Left hindlimb (tissue), 1 donor: ENCODE data around the gene RETREG3.
A peak's percentile ranks its signal among the peaks of the same experiment; 100 is the strongest.
"Not testable (repeated sequence)": the region's sequence is repeated elsewhere in the genome, so short reads cannot be mapped to it uniquely, and the experiment has no call there.

Experiments
- DNase-seq: peaks from one replicate; pipeline ENCODE4 v3.0.0-alpha.2; 2018

Gene RETREG3, protein sequence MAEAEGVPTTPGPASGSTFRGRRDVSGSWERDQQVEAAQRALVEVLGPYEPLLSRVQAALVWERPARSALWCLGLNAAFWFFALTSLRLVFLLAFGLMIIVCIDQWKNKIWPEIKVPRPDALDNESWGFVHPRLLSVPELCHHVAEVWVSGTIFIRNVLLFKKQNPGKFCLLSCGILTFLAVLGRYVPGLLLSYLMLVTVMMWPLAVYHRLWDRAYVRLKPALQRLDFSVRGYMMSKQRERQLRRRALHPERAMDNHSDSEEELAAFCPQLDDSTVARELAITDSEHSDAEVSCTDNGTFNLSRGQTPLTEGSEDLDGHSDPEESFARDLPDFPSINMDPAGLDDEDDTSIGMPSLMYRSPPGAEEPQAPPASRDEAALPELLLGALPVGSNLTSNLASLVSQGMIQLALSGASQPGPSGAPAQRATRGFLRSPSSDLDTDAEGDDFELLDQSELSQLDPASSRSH

DNA sequence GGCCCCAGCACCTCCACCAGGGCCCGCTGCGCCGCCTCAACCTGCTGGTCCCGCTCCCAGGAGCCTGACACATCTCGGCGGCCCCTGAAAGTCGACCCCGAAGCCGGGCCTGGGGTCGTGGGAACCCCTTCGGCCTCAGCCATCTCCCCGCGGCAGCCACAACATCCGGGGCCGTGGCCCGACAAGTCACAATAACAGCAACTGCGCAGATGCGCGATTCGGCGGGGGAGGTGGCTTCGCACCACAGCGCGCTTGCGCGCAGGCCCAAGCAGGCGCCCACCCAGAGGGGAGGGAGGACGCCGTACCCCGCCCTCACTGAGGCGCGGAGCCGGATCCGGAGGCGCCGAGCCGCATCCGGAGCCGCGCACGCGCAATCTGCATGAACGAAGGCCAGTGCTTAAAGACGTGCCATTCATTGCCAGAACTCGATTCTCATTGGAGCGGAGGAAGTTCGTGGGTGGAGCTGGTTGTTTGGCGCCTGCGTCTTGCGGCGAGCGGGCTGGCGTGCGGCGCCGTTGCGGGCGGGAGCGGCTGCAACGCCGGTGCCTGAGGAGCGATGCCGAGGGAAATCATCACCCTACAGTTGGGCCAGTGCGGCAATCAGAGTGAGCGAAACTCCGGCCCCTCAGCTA is at the start of gene RETREG3, which contains the start of gene TUBG1:
Gene RETREG3, minus strand, starts transcription at position 193 of the 632 bp plus-strand sequence. Its CDS starts 50 bp downstream, at position 143.
Gene TUBG1, plus strand, starts transcription at position 502 of the 632 bp plus-strand sequence. Its CDS starts 55 bp downstream, at position 557.
- peak; percentile 99 for DNase-seq

DNA sequence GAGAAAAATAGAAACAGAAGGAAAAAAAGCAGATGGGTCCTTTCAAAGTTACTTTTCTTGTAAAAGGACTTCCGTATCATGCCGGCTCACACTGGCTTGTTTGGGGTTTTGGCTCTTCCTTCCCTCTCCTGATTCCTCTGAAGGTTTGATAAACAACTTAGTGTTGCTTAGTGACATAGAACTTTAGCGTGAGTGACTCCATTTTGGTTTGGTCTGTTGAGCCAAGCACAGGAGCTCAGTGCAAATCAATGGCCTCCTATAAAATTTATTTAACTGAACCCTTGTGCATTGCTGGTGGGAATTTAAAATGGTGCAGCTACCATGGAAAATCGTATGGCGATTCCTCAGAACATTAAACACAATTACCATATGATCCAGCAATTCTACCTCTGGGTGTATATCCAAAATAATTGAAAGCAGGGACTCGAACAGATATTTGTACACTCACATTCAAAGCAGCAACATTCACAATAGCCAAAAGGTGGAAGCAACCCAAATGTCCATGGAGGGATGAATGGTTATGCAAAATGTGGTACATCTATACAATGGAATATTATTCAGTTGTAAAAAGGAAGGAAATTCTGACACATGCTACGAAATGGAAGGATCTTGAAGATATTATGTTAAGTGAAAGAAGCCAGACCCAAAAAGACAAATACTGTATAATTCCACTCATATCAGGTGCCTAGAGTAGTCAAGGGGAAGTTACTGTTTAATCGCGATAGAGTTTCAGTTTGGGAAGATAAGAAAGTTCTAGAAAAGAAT is 48.8 kb upstream of the RETREG3 start:
- no peak for DNase-seq

DNA sequence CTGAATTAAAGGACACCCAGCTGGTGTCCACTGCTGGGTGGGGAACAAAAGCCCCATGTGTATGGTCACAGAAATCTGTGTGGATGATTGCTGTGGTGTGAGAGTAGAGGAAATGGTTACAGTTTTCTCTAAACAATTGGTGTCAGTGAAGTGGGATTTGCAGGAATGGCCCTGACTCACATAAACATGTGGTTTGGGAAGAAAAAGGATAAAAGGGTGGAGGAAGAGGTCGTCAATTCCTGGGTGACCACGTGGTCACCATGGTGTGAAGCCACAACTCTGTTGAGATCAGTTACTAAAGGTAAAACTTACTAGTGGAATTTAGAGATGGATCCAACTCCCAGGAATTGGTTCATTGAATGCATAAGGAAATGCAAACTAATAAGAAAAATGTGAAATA is 46.4 kb upstream of the RETREG3 start:
- no peak for DNase-seq

DNA sequence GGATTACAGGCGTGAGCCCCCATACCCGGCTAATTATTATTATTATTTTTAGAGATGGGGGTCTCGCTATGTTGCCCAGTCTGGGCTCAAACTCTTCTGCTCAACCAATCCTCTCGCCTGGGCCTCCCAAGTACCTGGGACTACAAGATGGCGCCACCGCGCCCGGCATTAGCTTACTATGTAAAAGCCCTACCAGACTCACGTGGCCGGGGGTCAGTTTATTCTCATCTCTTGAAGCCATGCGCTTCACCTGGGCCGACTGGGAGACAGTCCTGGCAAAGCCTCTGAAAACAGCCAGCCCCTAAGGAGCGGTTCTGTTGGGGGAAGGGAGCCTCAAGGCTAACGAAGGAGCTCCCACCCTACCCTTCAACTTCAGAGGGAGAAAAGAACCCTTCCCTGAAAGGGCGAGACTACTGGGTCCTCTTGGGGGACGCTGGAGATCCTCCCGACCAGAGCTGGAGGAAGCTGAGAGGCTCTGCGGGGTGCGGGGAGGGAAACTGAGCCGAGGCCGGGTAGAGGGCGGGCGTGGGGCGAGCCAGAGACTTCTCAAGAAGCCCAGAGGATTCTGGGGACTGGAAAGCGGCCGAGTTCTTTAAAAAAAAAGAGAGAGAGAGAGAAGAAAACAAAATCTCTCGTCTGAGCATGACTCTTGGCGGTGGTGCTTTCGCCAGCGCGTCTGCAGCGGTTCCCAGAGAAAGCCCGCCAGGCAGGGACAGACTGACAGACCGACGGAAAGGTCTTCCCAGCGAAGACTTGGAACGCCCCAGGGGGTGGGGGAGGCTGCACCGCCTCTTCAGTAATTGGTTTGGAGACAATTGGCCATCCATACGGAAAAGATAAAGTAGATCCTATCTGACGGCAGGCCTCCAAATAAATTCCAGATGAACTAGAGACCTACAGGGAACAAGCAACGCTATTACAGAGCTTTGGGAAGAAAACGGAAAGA is 44.3 kb upstream of the RETREG3 start:
- DNase-seq: peak; percentile 82

DNA sequence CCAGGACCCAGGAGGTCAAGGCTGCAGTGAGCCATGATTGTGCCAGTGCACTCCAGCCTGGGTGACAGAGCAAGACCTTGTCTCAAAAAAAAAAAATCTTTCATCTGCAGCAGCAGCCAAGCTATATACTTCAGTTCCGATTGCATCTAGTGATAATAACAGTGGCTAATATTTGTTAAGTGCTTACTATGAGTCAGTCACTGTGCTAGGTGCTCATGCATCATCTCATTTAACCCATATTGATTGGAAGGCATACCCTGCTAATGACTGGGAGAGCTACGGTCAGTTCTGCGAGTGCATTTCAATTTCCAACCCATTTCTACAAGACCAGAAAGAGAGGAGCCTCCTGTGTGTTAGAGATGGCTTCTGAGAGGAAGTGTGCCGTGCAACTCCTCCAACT is 42.2 kb upstream of the RETREG3 start:
- no peak for DNase-seq

DNA sequence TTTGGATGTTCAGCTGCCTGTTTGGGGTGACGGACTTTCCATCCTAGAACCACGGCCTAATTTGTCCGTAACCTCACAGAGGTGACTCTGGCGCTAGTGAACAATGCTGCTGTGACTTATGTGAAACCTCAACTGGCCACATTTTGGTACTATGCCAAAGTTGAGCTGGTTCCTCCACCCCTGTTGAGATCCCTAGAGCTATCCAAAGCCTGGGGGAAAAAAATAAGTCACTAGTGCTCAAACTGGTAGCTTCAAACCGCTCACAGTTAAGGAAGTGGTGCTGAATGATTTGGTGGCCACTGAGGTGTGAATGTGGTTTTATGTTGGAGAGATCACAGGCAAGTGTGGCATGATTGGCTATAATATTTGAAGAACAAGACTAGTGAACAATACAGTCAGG is 38.6 kb upstream of the RETREG3 start:
- DNase-seq: no peak

DNA sequence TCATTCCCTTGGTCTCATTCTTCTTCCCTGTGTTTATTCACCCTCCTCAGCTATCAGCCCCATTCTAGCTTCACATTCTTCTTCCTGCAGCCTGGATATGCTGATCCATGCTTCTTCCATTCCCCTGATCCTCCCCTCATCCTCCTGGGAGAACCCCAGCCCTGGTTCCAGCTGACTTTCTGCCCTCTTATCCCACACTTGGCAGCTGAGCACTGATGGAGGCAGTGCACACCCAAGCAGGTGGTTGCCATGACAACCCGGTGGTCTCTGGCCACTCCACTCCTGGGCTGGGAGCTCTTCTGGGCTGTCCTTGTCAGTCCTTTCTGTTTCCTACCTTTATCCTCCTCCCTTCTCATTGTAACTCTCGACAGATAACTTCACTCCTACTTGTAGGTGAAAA is 33.2 kb upstream of the RETREG3 start:
- no peak for DNase-seq

DNA sequence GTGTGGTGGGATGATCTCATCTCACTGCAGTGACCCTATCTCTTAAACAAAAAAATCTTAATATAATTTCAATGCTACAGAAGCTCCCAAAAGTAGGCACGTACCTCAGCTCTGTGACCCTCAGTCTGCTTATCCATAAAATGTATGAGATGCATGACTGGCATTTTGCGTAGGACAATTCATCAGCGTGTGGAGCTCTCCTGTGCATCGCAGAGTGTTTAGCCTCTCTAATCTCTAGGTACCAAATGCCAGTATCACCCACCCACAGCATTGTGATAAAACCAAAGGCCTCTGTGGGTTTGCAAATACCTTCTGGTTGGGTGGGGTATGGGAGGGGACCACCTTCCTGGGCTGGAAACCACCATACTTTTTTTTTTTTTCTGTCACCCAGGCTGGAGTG is 30.9 kb upstream of the RETREG3 start:
- DNase-seq: no peak

DNA sequence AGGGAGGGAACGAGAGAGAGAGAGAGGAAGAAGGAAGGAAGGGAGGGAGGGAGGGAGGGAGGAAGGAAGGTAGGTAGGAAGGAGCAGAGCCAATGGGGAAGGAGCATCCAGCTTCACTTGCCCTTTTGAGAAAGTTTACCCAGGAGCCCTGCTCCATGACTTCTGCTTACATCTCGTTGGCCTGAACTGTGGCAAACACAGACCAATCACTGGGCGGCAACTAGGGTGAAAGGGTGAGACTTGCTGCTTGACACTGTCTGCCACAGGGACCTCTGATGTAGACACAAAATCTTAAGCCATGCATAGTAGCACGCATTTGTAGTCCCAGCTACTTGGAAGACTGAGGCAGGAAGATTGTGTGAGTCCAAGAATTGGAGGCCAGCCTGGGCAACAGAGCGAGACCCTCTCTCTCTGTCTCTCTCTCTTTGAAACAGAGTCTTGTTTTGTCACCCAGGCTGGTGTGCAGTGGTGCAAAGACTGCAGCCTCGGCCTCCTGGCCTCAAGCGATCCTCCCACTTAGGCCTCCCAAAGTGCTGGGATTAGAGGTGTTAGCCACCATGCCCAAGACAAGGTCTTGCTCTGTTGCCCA is 30.4 kb upstream of the RETREG3 start:
- no peak for DNase-seq

DNA sequence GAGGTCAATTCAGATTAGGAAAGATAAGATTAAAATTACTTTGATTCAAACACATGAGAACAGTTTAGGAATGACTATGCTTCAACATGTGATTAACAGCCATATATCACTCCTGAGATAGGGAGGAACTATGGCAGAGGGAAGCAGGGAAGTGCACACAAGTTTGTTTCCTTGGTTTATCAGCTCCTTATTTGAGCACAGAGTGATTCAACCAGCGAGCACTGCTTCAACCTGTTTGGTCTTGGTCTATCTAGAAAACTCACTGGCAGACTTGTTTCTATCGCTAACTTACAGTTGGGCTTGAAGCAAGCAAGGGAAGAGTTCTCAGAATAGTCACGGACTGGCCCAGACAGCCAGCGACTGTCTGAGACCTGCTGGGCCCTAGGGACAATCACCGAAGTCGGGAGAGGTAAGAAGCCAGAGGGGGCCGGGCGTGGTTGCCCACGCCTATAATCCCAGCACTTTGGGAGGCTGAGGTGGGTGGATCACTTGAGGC is 23.8 kb upstream of the RETREG3 start:
- DNase-seq: no peak

DNA sequence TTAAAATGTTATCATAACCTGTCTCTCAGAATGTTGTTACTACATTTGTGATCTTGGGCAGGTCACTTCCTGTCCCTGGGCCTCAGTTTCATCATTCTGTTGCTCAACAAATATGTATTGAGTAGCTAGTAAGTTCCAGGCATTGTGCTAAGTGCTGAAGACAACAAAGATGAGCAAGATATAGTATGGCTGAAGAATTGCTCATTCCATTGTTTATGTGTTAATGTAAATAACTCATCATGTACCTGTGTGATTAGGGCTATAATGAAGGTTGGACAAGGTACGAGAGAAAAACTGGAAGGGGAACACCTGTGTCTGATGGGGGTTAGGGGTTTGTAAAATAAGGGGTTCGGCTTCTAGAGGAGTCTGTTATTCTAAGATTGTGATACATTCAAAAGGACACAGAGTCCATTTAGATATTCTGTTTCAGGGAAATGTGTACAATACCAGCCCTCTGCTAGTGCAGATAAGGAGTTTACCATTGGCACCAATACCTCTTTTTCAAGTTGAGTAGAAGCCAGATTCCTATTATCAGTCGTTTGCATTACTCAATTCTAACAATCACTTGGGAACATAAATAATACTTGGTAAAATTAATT is 20.3 kb upstream of the RETREG3 start:
- no peak for DNase-seq

DNA sequence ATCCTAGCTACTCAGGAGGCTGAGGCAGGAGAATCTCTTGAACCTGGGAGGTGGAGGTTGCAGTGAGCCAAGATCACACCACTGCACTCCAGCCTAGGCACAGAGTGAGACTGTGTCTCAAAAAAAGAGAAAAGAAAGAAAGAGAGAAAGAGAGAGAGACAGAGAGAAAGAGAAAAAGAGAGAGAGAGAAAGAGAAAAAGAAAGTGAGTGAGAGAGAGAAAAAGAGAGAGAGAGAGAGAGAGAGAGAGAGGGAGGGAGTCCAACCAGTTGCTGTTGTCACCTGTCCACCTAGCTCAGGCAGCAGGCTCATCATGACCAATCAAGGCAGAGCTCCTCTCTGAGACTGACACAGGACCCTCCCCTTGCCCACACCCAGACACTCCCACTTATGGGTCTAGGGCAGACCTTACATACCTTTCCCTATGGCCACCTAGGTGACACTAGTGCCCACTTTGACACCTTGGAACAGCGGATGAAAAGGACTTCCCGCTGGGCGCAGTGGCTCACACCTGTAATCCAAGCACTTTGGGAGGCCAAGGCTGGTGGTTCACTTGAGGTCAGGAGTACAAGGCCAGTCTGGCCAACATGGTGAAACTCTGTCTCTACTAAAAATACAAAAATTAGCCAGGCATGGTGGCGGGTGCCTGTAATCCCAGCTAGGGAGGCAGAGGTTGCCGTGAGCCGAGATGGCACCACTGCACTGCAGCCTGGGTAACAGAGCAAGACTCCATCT is 18.0 kb upstream of the RETREG3 start:
- not testable (repeated sequence) for DNase-seq

DNA sequence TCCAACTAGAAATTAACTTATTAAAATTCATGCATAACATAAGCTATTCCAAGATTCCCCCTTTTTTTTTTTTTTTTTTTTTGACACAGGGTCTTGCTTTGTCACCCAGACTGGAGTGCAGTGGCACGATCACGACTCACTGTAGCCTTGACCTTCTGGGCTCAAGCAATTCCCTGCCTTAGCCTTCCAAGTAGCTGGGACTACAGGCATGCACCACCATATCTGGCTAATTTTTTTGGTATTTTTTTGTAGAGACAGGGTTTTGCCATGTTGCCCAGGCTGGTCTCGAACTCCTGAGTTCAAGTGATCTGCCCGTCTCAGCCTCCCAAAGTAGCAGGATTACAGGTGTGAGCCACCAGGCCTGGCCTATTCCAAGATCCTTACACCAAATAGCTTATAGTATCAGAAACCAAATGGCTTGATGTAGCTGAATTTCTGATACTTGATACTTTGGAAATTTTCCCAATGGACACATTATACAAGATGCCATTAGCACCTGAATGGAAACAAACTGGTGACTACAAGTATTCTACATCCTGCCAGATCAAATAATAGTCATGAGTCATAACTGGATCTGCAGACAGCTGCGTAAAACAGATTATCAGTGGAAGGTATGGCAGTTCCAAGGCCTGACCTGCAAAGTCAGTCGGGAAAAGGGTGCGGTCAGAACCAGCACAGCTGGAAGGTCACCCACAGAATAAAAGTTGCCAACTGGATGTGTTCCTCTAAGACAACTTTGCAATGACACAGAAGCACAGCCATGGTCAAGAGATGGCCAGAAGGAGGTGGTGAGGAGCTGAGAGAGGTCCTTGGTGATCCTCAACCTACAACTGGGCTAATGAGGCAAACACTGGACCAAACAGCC is 14.8 kb upstream of the RETREG3 start:
- no peak for DNase-seq

DNA sequence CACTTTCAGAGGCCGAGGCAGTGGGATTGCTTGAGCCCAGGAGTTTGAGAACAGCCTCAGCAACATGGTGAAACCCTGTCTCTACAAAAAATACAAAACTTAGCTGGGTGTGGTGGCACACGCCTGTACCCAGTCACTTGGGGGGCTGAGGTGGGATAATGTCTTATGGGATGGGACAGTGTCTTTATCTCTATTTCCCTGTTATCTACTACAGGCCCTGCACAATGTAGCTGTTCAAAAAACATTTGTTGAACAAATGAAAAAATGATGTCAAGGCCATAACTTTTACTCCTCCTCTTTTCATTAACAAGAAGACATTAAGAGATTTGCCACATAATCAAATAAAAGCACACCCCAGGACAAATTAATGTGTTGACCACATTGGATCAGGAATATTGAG is 14.1 kb upstream of the RETREG3 start:
- DNase-seq: no peak

DNA sequence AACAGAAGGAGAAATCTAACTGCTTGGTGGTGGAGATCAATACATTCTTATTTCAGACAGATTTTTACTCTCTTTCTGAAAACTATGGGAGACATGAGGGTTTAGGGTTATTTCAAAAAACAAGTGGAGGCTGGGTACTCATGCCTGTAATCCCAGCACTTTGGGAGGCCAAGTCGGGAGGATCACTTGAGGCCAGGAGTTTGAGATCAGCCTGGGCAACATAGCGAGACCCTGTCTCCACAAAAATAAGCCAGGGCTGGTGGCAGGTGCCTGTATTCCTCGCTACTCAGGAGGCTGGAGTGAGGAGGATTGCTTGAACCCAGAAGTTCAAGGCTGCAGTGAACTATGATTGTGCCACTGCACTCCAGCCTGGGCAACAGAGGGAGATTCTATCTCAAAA is 12.8 kb upstream of the RETREG3 start:
- DNase-seq: not testable (repeated sequence)

DNA sequence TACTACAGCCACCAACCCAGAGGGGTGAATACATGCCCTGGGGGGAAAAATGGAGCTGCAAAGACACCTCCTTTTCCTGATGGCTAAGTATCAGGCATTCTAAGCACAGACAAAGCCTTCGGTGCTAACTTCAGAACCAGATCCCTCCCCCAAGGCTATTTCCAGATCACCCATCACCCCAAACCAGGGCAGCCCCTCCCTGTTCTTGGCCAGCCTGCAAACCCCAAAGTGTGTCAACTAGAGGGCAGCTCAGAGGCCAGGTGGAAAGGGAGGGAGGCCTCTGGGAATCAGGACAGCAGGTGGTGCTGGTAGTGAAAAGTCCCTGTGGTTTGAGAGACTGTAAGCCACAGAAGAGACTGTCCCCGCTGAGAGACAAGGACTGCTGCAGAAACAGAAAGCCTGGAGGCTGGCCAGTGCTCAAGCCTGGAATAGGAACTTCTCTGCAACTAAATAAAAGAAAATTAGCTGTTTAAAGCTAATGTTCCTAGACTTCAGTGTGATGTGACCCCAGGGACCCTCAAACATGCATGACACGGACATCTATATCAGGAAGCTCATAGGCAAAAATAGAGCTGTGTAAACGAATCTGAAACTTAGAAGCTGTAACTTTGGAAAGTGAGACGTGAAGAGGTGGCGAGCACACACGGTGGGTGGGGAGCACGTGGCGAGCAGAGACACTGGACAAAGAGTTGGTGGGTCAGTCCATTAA is 9.4 kb upstream of the RETREG3 start:
- DNase-seq: peak; percentile 47

DNA sequence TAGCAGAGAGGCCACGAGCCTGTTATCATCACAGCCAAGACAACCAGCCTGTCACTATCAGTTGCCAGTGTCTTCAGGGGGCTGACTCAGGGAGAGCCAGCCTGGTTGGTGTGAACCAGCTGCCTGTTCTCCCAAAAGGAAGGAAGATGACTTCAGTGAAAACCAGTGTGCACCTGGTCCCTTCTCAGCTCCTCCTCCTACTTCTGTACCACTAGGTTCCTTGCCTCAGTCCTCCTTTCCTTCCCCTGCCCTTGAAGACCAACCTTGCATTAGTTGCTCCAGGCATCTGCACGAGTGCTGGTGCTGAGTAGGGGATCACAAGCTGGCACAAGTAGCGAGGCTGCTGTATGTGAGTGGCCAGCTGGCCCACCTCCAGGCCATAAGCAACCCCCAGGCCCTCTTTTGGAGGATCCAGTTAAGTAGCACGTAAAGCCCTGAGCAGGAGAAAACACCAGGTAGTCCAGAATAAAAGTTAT is 8.8 kb upstream of the RETREG3 start:
- DNase-seq: peak; percentile 33

DNA sequence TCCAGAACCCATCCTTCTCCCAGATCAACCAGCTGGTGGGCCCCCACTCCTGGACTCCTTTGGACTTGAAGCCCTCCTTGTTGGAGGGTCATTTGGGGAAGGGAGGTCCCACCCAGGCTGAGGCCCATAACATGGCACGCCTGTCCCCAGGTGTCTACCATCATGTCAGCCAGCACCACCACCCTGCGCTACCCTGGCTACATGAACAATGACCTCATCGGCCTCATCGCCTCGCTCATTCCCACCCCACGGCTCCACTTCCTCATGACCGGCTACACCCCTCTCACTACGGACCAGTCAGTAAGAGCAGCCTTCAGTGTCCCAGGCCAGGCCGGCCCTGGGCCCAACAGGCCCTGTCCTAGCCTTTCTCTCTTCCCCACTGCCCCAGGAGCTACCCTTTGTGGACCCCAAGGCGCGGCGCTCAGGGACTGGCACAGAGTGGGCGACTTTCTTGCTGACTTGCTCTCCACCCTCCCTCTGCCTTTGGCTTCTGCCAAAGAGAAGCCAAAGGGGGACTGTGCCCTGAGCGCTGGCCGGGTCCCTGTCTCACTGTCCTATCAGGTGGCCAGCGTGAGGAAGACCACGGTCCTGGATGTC is 4.6 kb upstream of the RETREG3 start:
- DNase-seq: no peak
